ENCODE data around the gene NBPF1. TPM values are rescaled to one million over a fixed set of nuclear protein-coding genes. Genes with fewer than 3 reads are reported as not detected.
A peak's percentile ranks its signal among the peaks of the same experiment; 100 is the strongest.
"Not testable (repeated sequence)": the region's sequence is repeated elsewhere in the genome, so short reads cannot be mapped to it uniquely, and the experiment has no call there.

The NBPF1 gene
- total and polyA plus RNA-seq, 9 of the 15 experiments (the other 6 are each of a cell fraction or from before 2014, with no cell fraction given) = 5.2 to 42.6 (median 24.1) TPM

DNA sequence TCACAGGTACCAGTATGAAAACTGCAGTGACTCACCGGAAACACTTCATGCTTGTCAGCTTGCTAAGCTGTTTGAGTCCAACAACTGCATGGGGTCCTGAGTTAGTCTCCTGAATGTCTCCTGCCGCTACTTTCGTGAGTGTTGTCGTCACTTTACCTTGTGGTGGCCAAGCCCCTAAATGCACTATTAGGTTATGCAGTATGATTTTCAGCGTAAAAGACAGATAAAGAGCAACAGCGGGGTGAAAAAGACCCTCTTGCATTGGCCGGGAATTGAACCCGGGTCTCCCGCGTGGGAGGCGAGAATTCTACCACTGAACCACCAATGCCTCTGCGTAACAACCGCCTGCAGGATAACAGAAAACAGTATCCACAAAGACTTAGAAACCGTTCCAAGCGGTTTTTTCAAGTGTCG is 67.7 kb downstream of the NBPF1 start (continued):
- TF ChIP-seq E2F8 (IDR thresholded peaks at IDR 0.05; ENCODE audit: low read depth, partially characterized antibody) = peak; percentile 35
- peak in 1 of 2 experiments; percentile 84 for TF ChIP-seq AFF1 (IDR thresholded peaks at IDR 0.05; ENCODE audit: low read depth in 1 of 2, partially characterized antibody in 2 of 2)
- TF ChIP-seq CREM (IDR thresholded peaks at IDR 0.05; ENCODE audit: low read depth) = peak; percentile 76
- 0 out of 2 replicates have a peak, but pooled peaks have one; percentile 32 for TF ChIP-seq SMARCA5 (IDR thresholded peaks at IDR 0.05)
- peak; percentile 87; the same call in 1 of the 2 replicates for TF ChIP-seq TARDBP (IDR thresholded peaks at IDR 0.05)
- peak; percentile 72 for TF ChIP-seq POLR3A (IDR thresholded peaks at IDR 0.05; ENCODE audit: borderline replicate concordance, extremely low read depth, insufficient read depth, insufficient read length)
- 0 out of 2 replicates have a peak, but pooled peaks have one; percentile 24 for TF ChIP-seq HDAC2 (IDR thresholded peaks at IDR 0.05)
- 0 out of 2 replicates have a peak, but pooled peaks have one; percentile 37 for TF ChIP-seq L3MBTL2 (IDR thresholded peaks at IDR 0.05)
- TF ChIP-seq CEBPG (CRISPR knock-in tag; IDR thresholded peaks at IDR 0.05) = not testable (repeated sequence)
- 0 out of 4 replicates have a peak, but pooled peaks of 1 of the 2 experiments have one; percentile 15 for TF ChIP-seq CEBPG (tag; conservative IDR thresholded peaks at IDR 0.05 in 1 of 2, IDR thresholded peaks at IDR 0.05 in 1 of 2)
- peak in 1 of 2 experiments; percentile 60; a peak in 2 of 4 replicates for TF ChIP-seq TRIM24 (IDR thresholded peaks at IDR 0.05)
- peak; percentile 84 for TF ChIP-seq GTF3C2 (IDR thresholded peaks at IDR 0.05; ENCODE audit: borderline replicate concordance, extremely low read depth, insufficient read length)
- peak in 1 of 2 experiments; percentile 80; a peak in 2 of 4 replicates for TF ChIP-seq CSDE1 (IDR thresholded peaks at IDR 0.05)
- peak in 1 of 2 experiments; percentile 82; a peak in 3 of 4 replicates for TF ChIP-seq FOXK2 (conservative IDR thresholded peaks at IDR 0.05 in 1 of 2, IDR thresholded peaks at IDR 0.05 in 1 of 2; ENCODE audit: low read depth in 2 of 2)
- TF ChIP-seq CHAMP1 (IDR thresholded peaks at IDR 0.05) = 0 out of 2 replicates have a peak, but pooled peaks have one; percentile 37
